B cell (primary cell): Measurements from ENCODE around the gene QRSL1. TPM values are rescaled to one million over a fixed set of nuclear protein-coding genes. Genes with fewer than 3 reads are reported as not detected.

Experiments
- ATAC-seq: fragments of 200-7000 bp; cut with Tn5 transposase; one replicate; pipeline ENCODE4 v1.10.0; 2021; ENCODE audit warnings: low read depth, mild to moderate bottlenecking, moderate number of reproducible peaks, moderate library complexity
- CTCF ChIA-PET: fragments of 350-600 bp; sonication (Branson Sonifier 250); formaldehyde crosslinking; loops from one replicate; lab custom pipeline; 2021; ENCODE audit warnings: antibody characterized with exemption, inconsistent platforms; lab: Charles Lee
- POLR2A ChIA-PET: fragments of 350-600 bp; sonication (Branson Sonifier 250); formaldehyde crosslinking; loops from one replicate; lab custom pipeline; 2021; ENCODE audit warnings: antibody characterized with exemption; lab: Charles Lee
- DNase-seq: peaks from one replicate; pipeline ENCODE4 v3.0.0; 2013
- H2AFZ ChIP-seq: 2 replicates; pipeline ENCODE4 v1.6.1; 2012; ENCODE audit warnings: mild to moderate bottlenecking, low read depth, low read length; ENCODE audit not compliant: insufficient read depth, poor library complexity, severe bottlenecking
- H3K27ac ChIP-seq, 2 donors: 1 replicate in 1 of 2; 2 replicates in 1 of 2; pipeline ENCODE4 v1.5.1; 2012 to 2013; ENCODE audit warnings: low read length in 2 of 2, mild to moderate bottlenecking in 2 of 2, moderate library complexity in 1 of 2
- H3K27me3 ChIP-seq, 4 experiments: fragments of 200-600 bp in 1 of 4; sonication (generic) in 1 of 4; replicated peaks in 1 of 4; 1 replicate in 2 of 4; 2 replicates in 2 of 4; pipeline versions ENCODE4 v1.6.1 to v1.7.0; 2013 to 2016; ENCODE audit warnings: low read length in 3 of 4, mild to moderate bottlenecking in 2 of 4, mixed read lengths in 1 of 4, moderate library complexity in 1 of 4; ENCODE audit not compliant: insufficient read depth in 4 of 4, control insufficient read depth in 3 of 4; ENCODE audit errors: control extremely low read depth in 1 of 4
- H3K36me3 ChIP-seq, 2 experiments: replicated peaks in 1 of 2; 1 replicate in 1 of 2; 2 replicates in 1 of 2; pipeline versions ENCODE4 v1.6.1 to v1.7.1; 2013; ENCODE audit warnings: low read length in 1 of 2; ENCODE audit not compliant: insufficient read depth in 2 of 2, control insufficient read depth in 1 of 2; ENCODE audit errors: control extremely low read depth in 1 of 2, extremely low read depth in 1 of 2
- H3K4me1 ChIP-seq, 2 donors: fragments of 200-600 bp in 1 of 2; sonication (generic) in 1 of 2; 1 replicate in 1 of 2; 2 replicates in 1 of 2; pipeline versions ENCODE4 v1.5.1 to v1.6.1; 2013 to 2017; ENCODE audit warnings: low read length in 2 of 2; ENCODE audit not compliant: control insufficient read depth in 2 of 2, insufficient read depth in 2 of 2
- H3K4me2 ChIP-seq: replicated peaks from 2 replicates; pipeline ENCODE3; 2012; ENCODE audit warnings: mild to moderate bottlenecking, low read depth, low read length; ENCODE audit not compliant: poor library complexity, severe bottlenecking
- H3K4me3 ChIP-seq, 5 experiments: fragments of 200-600 bp in 1 of 5; sonication (generic) in 1 of 5; 1 replicate in 3 of 5; 2 replicates in 2 of 5; pipeline versions ENCODE4 v1.5.1 to v1.7.0; 2011 to 2016; ENCODE audit warnings: low read length in 4 of 5, mild to moderate bottlenecking in 4 of 5, low read depth in 2 of 5, control low read depth in 1 of 5, moderate library complexity in 1 of 5; ENCODE audit not compliant: insufficient read depth in 1 of 5; ENCODE audit errors: control extremely low read depth in 1 of 5, extremely low read depth in 1 of 5
- H3K79me2 ChIP-seq: fragments of 200-600 bp; sonication (generic); one replicate; pipeline ENCODE4 v1.6.0; 2016; ENCODE audit warnings: low read length; ENCODE audit not compliant: control insufficient read depth, insufficient read depth
- H3K9ac ChIP-seq: fragments of 200-600 bp; sonication (generic); 2 replicates; pipeline ENCODE4 v1.6.1; 2017; ENCODE audit warnings: mild to moderate bottlenecking, low read length, moderate library complexity
- H3K9me3 ChIP-seq, 3 donors: one replicate each; pipeline versions ENCODE4 v1.6.1 to v1.7.1; 2013; ENCODE audit warnings: low read length in 2 of 3; ENCODE audit not compliant: control insufficient read depth in 2 of 3, insufficient read depth in 1 of 3; ENCODE audit errors: control extremely low read depth in 1 of 3
- H4K20me1 ChIP-seq: 2 replicates; pipeline ENCODE4 v1.6.0; 2012; ENCODE audit warnings: mild to moderate bottlenecking, low read length; ENCODE audit not compliant: insufficient read depth, control insufficient read depth, poor library complexity, severe bottlenecking
- H3K27ac Mint-ChIP-seq: one replicate; pipeline ENCODE4 v1.8.0; 2021; ENCODE audit warnings: mixed read lengths
- H3K27me3 Mint-ChIP-seq: one replicate; pipeline ENCODE4 v1.8.0; 2021; ENCODE audit warnings: mixed read lengths
- H3K4me1 Mint-ChIP-seq: one replicate; pipeline ENCODE4 v1.8.0; 2021; ENCODE audit warnings: mixed read lengths
- H3K4me3 Mint-ChIP-seq: one replicate; pipeline ENCODE4 v1.8.0; 2021; ENCODE audit warnings: mixed read lengths
- H3K9me3 Mint-ChIP-seq: one replicate; pipeline ENCODE4 v1.8.0; 2022; ENCODE audit warnings: mixed read lengths; ENCODE audit not compliant: insufficient read depth
- CTCF ChIP-seq: fragments of 200-600 bp; IDR thresholded peaks from one replicate; pipeline ENCODE4 v1.8.0; 2022; ENCODE audit warnings: antibody characterized with exemption, mild to moderate bottlenecking
- EZH2 ChIP-seq: IDR thresholded peaks from 2 replicates; pipeline ENCODE4 v1.6.1; 2012; ENCODE audit warnings: borderline replicate concordance, low read depth, mild to moderate bottlenecking, moderate library complexity, low read length; ENCODE audit not compliant: insufficient read depth, poor library complexity, severe bottlenecking
- WGBS: methylation state at CpG from one replicate; pipeline ENCODE4 v1.1.5; 2013; ENCODE audit warnings: missing lambda C conversion rate; ENCODE audit not compliant: insufficient coverage; 5-methylcytosine and 5-hydroxymethylcytosine counted together
- intact Hi-C: fragments of 100-400 bp; cut with micrococcal nuclease; formaldehyde crosslinking; loops from one replicate; pipeline ENCODE4 v1.10.0; 2022
- polyA plus RNA-seq: library from polyadenylated mRNA; depleted of rRNA; stranded (reverse); fragments of >200 nt; gene quantifications from 2 replicates; pipeline ENCODE4 v1.2.3, GENCODE V29; 2012
- total RNA-seq, 2 donors: library from RNA; stranded (reverse); fragments of 120-200 nt in 1 of 2; gene quantifications; 1 replicate in 1 of 2; 2 replicates in 1 of 2; pipeline versions ENCODE4 v1.2.3 to v1.2.4, GENCODE V29; 2013 to 2022

The QRSL1 gene
- total and polyA plus RNA-seq, 2 donors (not counting 1 experiment from before 2014, with no cell fraction given), result 36.9 to 38.5 TPM

DNA sequence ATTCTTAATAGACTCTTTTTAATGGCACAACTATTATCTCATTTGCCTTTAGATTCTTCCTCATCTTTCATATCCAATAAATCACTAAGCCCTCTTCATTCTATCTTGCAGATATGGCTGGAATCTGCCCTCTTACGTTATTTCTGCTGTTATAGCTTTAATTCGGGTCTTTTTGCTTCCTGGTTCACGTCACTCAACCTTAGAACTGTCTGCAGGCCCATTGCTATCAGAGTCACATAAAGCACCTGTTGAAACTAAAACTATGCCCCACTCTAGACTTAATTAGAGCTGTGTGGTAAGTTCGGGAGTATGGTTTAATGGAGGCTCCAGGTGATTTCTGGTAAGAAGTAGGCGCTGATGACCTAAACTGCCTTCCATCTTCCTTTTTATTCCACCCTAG is 988 bp downstream of the QRSL1 start:
- Histone ChIP-seq H4K20me1 (no peaks in the 10 kb centered on the region), H3K79me2 (peaks cover 87% of the 10 kb centered on the region), H3K36me3 (peaks cover 0 to 2% of the 10 kb centered on the region in 2 experiments), H3K27ac (peak overlapping the region in 1 of 2 donors; percentile 97), H3K4me1 (peaks cover 54 to 59% of the 10 kb centered on the region in 2 donors), H3K4me3 (peak overlapping the region; percentile 67 to 98 (median 94)), H3K9ac (peak overlapping the region; percentile 93), H2AFZ (peak overlapping the region; percentile 91), H3K27me3 (no peaks in the 10 kb centered on the region), H3K4me2 (peak overlapping the region; percentile 76), H3K9me3 (no peaks in the 10 kb centered on the region)
- H3K9me3 Mint-ChIP-seq, result no peaks in the 10 kb centered on the region
- ChIA-PET POLR2A (no interaction called here), CTCF (interaction anchor here (0.6 to 1.5 kb wide), 6 partner anchors 10 to 349 kb away, joined by 3 to 11 read pairs (median 4); no protein-coding TSS in a partner anchor)
- peak overlapping the region; percentile 98 for H3K4me3 Mint-ChIP-seq
- H3K27ac Mint-ChIP-seq, result peak overlapping the region; percentile 98
- peaks cover 68% of the 10 kb centered on the region for H3K4me1 Mint-ChIP-seq
- WGBS, result 17% methylated on average over 1 of the region's 5 CpGs
- no peak for ATAC-seq
- intact Hi-C loops, result no loop called here
- DNase-seq, result peak; percentile 37
- H3K27me3 Mint-ChIP-seq, result no peaks in the 10 kb centered on the region
- TF ChIP-seq CTCF (no peak), EZH2 (no peak)

- CTCF ChIA-PET, result interaction anchor here (2.0 kb wide), 1 partner anchor 21 kb away, joined by 8 read pairs; no protein-coding TSS in a partner anchor
- H3K4me1 Mint-ChIP-seq, result peaks cover 68% of the 10 kb centered on the region
- intact Hi-C loops, result no loop called here
Measured at GRCh38 chr6:106631346-106631745, 2.0 kb downstream of the QRSL1 start.

More at GRCh38 chr6:106631346-106631745, 2.0 kb downstream of the QRSL1 start:
- WGBS, result 75% methylated on average over 1 of the region's 1 CpG
- Histone ChIP-seq H3K4me1 (peaks cover 58 to 63% of the 10 kb centered on the region in 2 donors), H3K9ac (no peak overlapping the region), H3K79me2 (peaks cover 87% of the 10 kb centered on the region), H3K4me2 (no peak overlapping the region), H3K36me3 (peaks cover 0 to 2% of the 10 kb centered on the region in 2 experiments), H3K4me3 (no peak overlapping the region), H4K20me1 (no peaks in the 10 kb centered on the region), H3K27ac (no peak overlapping the region), H3K27me3 (no peaks in the 10 kb centered on the region), H2AFZ (no peak overlapping the region), H3K9me3 (no peaks in the 10 kb centered on the region)
- no peaks in the 10 kb centered on the region for H3K27me3 Mint-ChIP-seq
- ATAC-seq, result no peak
- DNase-seq, result no peak
- H3K9me3 Mint-ChIP-seq, result no peaks in the 10 kb centered on the region
- H3K27ac Mint-ChIP-seq, result no peak overlapping the region
- no peak for TF ChIP-seq EZH2
- TF ChIP-seq CTCF, result no peak
- POLR2A ChIA-PET, result no interaction called here
- no peak overlapping the region for H3K4me3 Mint-ChIP-seq
